ENCODE results near the gene UROC1. TPM values are rescaled to one million over a fixed set of nuclear protein-coding genes. Genes with fewer than 3 reads are reported as not detected.

UROC1 gene
- total and polyA plus RNA-seq, 2 of the 13 experiments (the other 11 are each of a cell fraction or from before 2014, with no cell fraction given): 0.71 to 1.3 TPM

DNA sequence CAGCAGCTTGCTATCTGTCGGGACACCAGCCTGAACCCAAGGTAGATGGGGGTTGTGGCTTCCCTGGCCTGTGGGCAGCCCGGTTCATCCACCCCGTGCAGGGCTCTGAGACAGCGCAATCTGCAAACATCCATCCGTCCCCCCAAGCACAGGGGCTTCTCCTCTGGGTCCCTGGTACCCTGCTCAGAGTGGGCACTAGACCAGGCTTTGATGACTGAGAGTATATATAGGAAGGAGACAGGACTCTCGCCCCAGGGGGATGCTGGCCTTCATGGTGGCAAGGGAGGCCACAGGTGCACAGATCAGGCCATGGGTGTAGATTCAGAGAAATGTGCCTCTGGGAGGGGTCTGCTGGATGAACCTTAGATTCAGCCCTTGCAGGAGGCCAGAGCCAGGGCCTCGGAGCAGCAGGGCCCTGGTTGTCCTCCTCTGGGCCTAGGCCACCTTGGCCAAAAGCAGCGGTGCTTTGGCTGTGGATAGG is 82.6 kb downstream of the UROC1 start:
- intact Hi-C loops (cut with micrococcal nuclease; ENCODE audit: unreplicated experiment) (loop anchor here (2.0 kb wide), 1 partner anchor 78 kb away; the partner anchor contains the start of gene KLF15), in situ Hi-C loops (cut with HindIII; ENCODE audit: extremely low pct_ligation_motif_present, low pct_unique_long_range_greater_than_20kb) (no loop called here)
- ChIA-PET CTCF (ENCODE audit: low intra/inter-chr PET ratio, low total read pairs) (no interaction called here), POLR2A (no interaction called here)
- no peaks in the 10 kb centered on the region for H3K9me3 ChIP-seq (ENCODE audit: low read length)
- H3K4me3 ChIP-seq (replicated peaks in 1 of 3; ENCODE audit: insufficient read depth in 1 of 3, low read depth in 2 of 3, low read length in 3 of 3): no peak overlapping the region
- no peak for TF ChIP-seq TRIM24 (CRISPR knock-in tag; IDR thresholded peaks at IDR 0.05)
- TF ChIP-seq SCMH1 (CRISPR knock-in tag; IDR thresholded peaks at IDR 0.05; ENCODE audit: borderline replicate concordance): no peak
- TF ChIP-seq NR2C2 (CRISPR knock-in tag; IDR thresholded peaks at IDR 0.05; ENCODE audit: borderline replicate concordance): no peak
- no peak for TF ChIP-seq NBN (conservative IDR thresholded peaks at IDR 0.05)
- H3K4me1 ChIP-seq (ENCODE audit: insufficient read depth, low read length): no peaks in the 10 kb centered on the region
- DNase-seq (ENCODE audit: low spot score) (no peak), FAIRE-seq (no peak), ATAC-seq (peak; percentile 17)
- BruUV-seq (replicated peaks): no TSS peak
- peaks cover 9 to 39% of the 10 kb centered on the region in 2 experiments; a peak in 4 of 5 replicates for H3K36me3 ChIP-seq (replicated peaks in 1 of 2; ENCODE audit: control insufficient read depth in 1 of 2, insufficient read depth in 2 of 2, low read length in 2 of 2)
- no peak overlapping the region for H3K27ac ChIP-seq (ENCODE audit: extremely low read length, insufficient read depth, low read length)
- H4K20me1 ChIP-seq (ENCODE audit: insufficient read depth, low read length): no peaks in the 10 kb centered on the region
- no peak overlapping the region for H3K4me2 ChIP-seq (ENCODE audit: low read depth, low read length)
- H3K27me3 ChIP-seq (ENCODE audit: control insufficient read depth in 1 of 2, insufficient read depth in 2 of 2, low read length in 2 of 2): no peaks in the 10 kb centered on the region
- no peak overlapping the region for H2AFZ ChIP-seq (ENCODE audit: low read length)
- H3K9ac ChIP-seq (ENCODE audit: insufficient read depth, low read depth, low read length): no peak overlapping the region
- 87% methylated on average over 4 of the region's 8 CpGs for WGBS (ENCODE audit: low lambda C conversion rate)
- no peaks in the 10 kb centered on the region for H3K79me2 ChIP-seq (ENCODE audit: insufficient read depth, low read length)

DNA sequence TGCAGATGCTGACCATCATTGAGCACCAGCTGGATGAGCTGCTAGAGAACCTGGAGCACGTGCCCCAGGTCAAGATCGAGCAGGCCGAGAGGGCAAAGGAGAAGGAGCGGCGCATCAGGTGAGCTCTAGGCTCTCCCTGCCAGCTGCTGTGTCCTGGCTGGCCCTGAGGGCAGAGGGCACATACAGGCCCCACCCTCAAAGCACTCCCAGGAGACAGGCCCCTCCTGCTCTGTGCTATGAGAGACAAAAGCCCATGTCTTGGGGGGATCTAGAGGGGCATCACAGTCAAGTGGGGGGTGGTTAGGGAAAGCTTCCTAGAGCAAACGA is 83.3 kb downstream of the UROC1 start:
- peaks cover 8 to 31% of the 10 kb centered on the region in 2 experiments; a peak in 4 of 5 replicates for H3K36me3 ChIP-seq (replicated peaks in 1 of 2; ENCODE audit: control insufficient read depth in 1 of 2, insufficient read depth in 2 of 2, low read length in 2 of 2)
- no peaks in the 10 kb centered on the region for H3K79me2 ChIP-seq (ENCODE audit: insufficient read depth, low read length)
- no peak for DNase-seq (ENCODE audit: low spot score)
- ChIA-PET CTCF (ENCODE audit: low intra/inter-chr PET ratio, low total read pairs) (no interaction called here), POLR2A (no interaction called here)
- no peak overlapping the region for H3K4me3 ChIP-seq (replicated peaks in 1 of 3; ENCODE audit: insufficient read depth in 1 of 3, low read depth in 2 of 3, low read length in 3 of 3)
- no TSS peak for BruUV-seq (replicated peaks)
- FAIRE-seq: no peak
- intact Hi-C loops (cut with micrococcal nuclease; ENCODE audit: unreplicated experiment) (loop anchor here (2.0 kb wide), 1 partner anchor 77 kb away; the partner anchor contains the start of gene KLF15), in situ Hi-C loops (cut with HindIII; ENCODE audit: extremely low pct_ligation_motif_present, low pct_unique_long_range_greater_than_20kb) (no loop called here)
- no peaks in the 10 kb centered on the region for H3K27me3 ChIP-seq (ENCODE audit: control insufficient read depth in 1 of 2, insufficient read depth in 2 of 2, low read length in 2 of 2)
- TF ChIP-seq TCF7L2 (IDR thresholded peaks at IDR 0.05; ENCODE audit: low read depth, low read length) (no peak), NFIB (CRISPR knock-in tag; IDR thresholded peaks at IDR 0.05; ENCODE audit: borderline replicate concordance) (no peak), SOX5 (CRISPR knock-in tag; IDR thresholded peaks at IDR 0.05; ENCODE audit: borderline replicate concordance) (no peak)
- H3K9ac ChIP-seq (ENCODE audit: insufficient read depth, low read depth, low read length): no peak overlapping the region
- no peak overlapping the region for H2AFZ ChIP-seq (ENCODE audit: low read length)
- ATAC-seq: peak; percentile 29
- no peak overlapping the region for H3K27ac ChIP-seq (ENCODE audit: extremely low read length, insufficient read depth, low read length)
- H3K4me1 ChIP-seq (ENCODE audit: insufficient read depth, low read length): no peaks in the 10 kb centered on the region
- no peak overlapping the region for H3K4me2 ChIP-seq (ENCODE audit: low read depth, low read length)
- no peaks in the 10 kb centered on the region for H3K9me3 ChIP-seq (ENCODE audit: low read length)
- no peaks in the 10 kb centered on the region for H4K20me1 ChIP-seq (ENCODE audit: insufficient read depth, low read length)
- 97% methylated on average over 6 of the region's 6 CpGs for WGBS (ENCODE audit: low lambda C conversion rate)
